SK-N-MC (cell line): ENCODE results near the gene ZNF646.

Experiments used
- EZH2 ChIP-seq: fragments of 200-600 bp; sonication (generic); IDR thresholded peaks from one replicate; pipeline ENCODE4 v1.6.1; 2017; ENCODE audit warnings: antibody characterized with exemption
- POLR2AphosphoS5 ChIP-seq: IDR thresholded peaks from 2 replicates; pipeline ENCODE4 v1.6.1; 2012; ENCODE audit warnings: mild to moderate bottlenecking, low read depth, low read length, borderline replicate concordance

- TF ChIP-seq EZH2 (no peak), POLR2AphosphoS5 (no peak)
These were observed 55.5 kb downstream of the ZNF646 start for GRCh38 chr16:31129568-31130335.
